GM19452 (cell line): ENCODE results near the gene IRX1.

Source experiments
- ATAC-seq: cut with Tn5 transposase; IDR thresholded peaks from one replicate; pipeline ENCODE4 v1.9.1; 2021; ENCODE audit not compliant: unreplicated experiment

The IRX1 gene

GRCh38 chr5:3595006-3595961, at the start of gene IRX1:
Gene IRX1 (plus strand): TSS chr5:3595832. CDS start chr5:3596106, 274 bp downstream.
- ATAC-seq = no peak

- ATAC-seq = no peak
Observed at GRCh38 chr5:3546028-3546427, 49.6 kb upstream of the IRX1 start.

GRCh38 chr5:3564116-3564515, 31.5 kb upstream of the IRX1 start:
- ATAC-seq = no peak

GRCh38 chr5:3564827-3565518, 30.7 kb upstream of the IRX1 start:
- ATAC-seq = no peak

GRCh38 chr5:3584724-3585531, 10.7 kb upstream of the IRX1 start:
- no peak for ATAC-seq

GRCh38 chr5:3590161-3590966, 5.3 kb upstream of the IRX1 start:
- ATAC-seq = no peak

GRCh38 chr5:3590967-3591900, 4.4 kb upstream of the IRX1 start:
- no peak for ATAC-seq

GRCh38 chr5:3592298-3592697, 3.3 kb upstream of the IRX1 start:
- ATAC-seq = no peak

- no peak for ATAC-seq
Observed at GRCh38 chr5:3593771-3594509, 1.7 kb upstream of the IRX1 start.

GRCh38 chr5:3594510-3595005, 1.1 kb upstream of the IRX1 start:
- ATAC-seq = no peak

GRCh38 chr5:3596261-3596825, 711 bp downstream of the IRX1 start:
- ATAC-seq = no peak

- no peak for ATAC-seq
Observed at GRCh38 chr5:3596857-3597166, 1.2 kb downstream of the IRX1 start.

GRCh38 chr5:3597167-3598007, 1.8 kb downstream of the IRX1 start:
- no peak for ATAC-seq

GRCh38 chr5:3598207-3598606, 2.6 kb downstream of the IRX1 start:
- ATAC-seq = no peak

GRCh38 chr5:3598769-3599211, 3.2 kb downstream of the IRX1 start:
- no peak for ATAC-seq

- ATAC-seq = no peak
Observed at GRCh38 chr5:3599226-3600105, 3.8 kb downstream of the IRX1 start.
